Measurements from ENCODE around the gene CHAT.
"Not testable (repeated sequence)": the region's sequence is repeated elsewhere in the genome, so short reads cannot be mapped to it uniquely, and the experiment has no call there.

Gene CHAT

DNA sequence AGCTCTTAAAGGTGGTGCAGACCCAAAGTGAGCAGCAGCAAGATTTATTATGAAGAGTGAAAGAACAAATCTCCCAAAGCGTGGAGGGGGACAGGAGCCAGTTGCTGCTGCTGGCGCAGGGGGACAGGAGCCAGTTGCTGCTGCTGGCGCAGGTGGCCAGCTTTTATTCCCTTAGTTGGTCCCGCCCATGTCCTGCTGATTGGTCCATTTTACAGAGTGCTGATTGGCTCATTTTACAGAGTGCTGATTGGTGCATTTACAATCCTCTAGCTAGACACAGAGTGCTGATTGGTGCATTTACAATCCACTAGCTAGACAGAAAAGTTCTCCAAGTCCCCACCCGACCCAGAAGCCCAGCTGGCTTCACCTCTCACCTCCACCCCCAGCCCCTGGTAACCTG is 68.6 kb downstream of the CHAT start:
- not testable (repeated sequence) for DNase-seq

DNA sequence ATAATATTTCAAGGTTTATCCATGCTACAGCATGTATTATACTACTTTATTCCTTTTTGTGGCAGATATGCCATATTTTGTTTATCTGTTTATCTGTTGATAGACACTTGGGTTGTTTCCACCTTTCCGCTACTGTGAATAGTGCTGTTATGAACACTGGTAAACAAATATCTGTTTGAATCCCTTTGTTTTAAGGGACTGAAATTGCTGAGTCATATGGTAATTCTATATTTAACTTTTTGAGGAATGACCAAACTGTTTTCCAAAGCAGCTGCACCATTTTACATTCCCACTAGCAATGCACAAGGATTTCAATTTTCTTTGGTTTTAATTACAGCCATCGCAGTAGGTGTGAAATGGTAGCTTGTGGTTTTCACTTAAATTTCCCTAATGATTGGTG is 69.0 kb downstream of the CHAT start:
- no peak for DNase-seq

DNA sequence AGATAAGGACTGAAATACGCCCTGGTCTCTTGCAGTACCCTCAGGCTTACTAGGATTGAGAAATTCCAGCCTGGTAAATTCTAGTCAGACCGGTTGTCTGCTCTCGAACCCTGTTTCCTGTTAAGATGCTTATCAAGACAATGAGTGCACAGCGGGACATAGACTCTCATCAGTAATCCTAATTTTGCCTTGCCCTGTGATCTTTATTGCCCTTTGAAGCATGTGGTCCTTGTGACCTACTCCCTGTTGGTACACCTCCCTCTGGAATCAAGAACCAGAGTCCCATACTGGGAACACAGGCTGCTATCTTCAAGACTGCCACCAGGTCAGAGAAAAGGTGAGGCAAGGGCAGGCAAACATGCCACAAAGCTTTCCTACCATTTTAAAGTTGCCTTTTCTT is 72.8 kb downstream of the CHAT start:
- no peak for DNase-seq

DNA sequence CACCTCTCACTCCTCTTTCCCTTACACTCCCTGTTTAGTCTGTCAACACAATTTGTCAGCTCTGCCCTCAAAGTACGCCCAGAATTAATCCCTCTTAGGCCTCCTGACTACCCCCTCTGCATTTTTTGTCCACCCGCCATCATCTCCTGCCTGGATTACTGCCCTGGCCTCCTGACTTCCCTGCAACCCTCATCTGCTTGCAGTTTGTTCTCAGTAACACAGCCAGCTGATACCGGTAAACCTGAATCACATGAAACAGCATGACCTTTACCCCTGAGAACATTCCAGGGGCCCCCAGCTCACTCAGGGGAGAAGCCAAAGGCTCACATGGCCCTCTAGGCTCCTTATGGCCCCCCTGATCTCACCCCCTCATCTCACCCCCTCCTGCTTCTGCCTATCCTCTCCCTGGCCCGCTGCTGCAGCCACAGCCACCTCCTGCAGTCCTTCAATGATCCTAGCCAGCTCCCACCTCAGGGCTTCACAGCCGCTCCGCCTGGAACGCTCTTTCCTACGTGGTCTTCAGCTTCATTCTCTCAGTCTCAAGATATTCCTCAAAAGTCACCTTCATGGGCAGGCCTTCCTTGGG is 74.5 kb downstream of the CHAT start:
- no peak for DNase-seq

DNA sequence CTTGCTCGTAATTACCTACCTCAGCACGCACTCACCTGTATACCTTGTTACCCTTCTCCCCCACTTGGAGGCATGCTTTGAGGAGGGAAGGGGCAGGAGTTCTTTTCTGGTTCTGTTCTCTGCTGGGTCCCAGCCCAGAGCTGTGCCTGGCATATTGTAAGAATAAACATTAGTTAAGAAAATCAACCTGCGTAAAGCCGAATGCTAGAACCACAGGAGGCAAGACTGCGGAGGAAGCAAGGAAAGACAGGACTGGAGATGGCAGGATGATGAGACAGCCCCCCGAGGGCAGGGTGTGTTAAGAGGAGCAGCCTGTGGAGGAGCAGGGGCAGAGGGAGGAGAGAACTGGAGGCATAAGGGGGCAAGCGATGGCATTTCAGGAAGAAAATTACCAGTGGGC is 75.1 kb downstream of the CHAT start:
- no peak for DNase-seq

DNA sequence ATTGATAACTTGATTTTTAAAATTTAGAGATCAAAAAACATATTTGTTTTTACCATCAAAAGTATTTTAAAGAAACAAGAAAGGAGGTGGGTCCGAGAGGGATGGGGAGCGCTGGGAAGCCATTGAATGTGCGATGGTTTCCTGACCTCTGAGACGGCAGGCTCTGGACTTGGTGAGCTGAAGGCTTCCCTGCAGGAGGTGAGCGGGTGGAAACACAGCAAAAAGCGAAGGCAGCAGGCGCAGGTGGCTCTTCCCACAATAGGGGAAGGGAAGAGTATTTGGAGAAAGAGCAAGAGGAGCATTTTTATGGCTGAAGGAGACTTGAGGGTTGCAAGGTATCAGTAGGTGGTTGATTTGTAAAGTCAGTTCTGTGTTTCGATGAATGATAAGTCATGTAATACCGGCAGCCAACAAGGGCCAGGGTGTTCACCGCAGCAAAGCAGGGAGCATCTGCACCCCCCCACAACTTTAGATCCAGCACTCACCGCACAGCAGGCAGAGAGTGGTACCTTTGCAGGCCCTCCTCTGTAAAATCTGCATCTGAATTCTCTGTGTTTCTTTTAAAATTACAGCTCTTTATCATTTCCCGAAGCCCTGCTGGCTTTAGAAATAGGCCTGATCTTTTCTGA is 76.2 kb downstream of the CHAT start:
- DNase-seq = no peak

DNA sequence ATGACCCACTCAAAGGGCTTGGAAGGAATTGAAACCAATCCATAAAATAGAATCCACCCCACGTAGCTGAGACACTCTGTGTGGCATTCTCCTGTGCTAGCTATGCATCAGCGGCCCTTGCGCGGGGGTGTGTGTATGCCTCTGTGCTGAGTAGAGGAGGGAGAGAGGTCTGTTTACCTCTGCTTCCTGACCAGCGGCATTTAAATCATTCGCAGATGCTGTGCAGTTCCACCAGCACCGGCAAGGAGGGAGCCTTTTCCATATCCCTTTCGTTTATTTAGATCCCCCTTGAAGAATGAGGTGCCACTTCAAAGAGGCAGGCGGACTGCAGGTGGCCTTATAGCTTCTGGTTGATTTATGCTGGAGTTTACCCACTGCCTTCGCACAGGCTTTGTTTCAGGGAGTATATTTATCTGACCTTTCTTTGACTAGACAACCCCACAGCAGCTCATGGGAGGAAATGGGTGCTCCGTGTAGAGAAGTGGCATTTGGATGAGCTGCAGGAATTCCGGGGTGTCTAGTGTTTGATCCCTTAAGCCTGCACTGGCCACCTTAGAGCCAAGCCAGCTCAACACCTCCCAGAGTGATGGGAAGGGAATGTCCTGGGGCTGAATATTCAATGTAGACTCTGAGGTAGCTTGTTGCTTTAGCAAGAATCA is 77.0 kb downstream of the CHAT start:
- no peak for DNase-seq

DNA sequence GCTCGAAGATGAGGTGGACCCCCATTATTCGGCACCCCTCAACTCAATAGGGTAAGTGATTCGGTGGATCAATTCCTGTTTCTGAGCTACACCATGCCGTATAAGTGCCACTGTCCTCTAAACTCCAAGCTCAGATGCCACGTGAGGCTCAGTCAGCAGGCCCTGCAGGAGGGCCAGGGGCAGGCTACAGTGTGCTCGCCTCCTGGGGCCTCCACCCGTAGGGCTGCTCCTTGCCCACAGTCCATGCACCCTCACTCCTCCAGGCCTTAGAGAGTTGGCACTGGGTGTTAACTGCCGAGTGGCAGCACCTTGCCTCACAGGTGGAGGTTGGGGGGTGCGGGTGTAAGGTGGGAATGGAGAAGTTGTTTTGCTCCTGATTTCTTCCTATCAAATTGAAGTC is 77.8 kb downstream of the CHAT start:
- DNase-seq = no peak

DNA sequence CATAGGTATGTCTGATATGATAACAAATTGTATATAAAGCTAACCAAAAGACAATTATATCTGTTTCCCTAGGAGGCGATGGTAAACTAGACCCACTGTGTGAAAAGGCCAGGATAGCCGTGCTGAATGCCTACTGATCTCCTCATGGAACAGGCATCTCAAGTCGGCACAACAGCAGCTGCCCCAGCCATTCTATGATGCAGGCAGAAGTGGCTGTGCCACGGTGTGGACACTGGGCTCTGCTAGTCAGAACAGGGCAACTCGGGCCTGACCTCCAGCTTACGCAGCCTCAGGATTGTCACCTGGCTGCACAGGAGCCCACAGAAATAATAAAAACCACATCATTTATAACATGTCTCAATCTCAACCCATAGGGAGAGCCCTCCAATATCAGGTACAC is 80.6 kb downstream of the CHAT start:
- DNase-seq = no peak

DNA sequence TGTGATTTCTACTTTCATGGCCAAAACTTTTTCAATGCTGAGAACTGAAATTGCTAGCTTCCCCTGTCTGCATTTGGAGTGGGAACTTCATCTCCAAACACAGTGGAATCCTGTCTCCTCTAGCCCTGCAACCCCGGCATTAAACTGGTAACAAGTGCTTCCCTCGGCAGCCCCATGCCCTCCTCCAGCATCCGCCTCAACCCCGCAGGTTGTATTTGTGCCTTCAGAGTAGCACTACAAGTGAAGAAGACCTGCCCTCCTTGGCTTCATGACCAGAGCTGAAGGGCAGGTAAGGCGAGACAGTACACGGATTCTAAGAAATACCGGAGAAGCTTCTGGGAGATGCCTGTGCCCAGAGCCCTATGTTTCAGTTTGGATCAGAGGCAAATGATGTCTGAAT is 82.5 kb downstream of the CHAT start:
- no peak for DNase-seq

DNA sequence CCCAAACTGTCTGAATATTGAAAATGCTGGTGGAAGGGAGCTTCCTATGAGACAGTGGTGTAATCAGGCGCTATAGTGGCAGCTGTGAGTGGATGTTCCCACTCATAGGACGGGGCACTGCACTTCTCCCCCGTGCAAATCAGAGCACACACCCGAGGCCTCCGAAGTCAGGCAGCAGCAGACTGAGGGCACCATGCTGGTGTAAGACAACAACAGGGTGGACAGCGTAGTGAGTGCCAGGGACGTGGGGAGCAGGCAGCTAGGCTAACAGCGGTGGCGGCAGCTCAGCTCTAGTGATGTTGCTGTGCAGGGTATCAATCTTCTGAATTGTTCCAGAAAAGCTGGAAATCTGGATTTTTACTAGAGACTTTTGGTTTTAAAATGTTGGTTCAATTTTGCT is 84.8 kb downstream of the CHAT start:
- no peak for DNase-seq

DNA sequence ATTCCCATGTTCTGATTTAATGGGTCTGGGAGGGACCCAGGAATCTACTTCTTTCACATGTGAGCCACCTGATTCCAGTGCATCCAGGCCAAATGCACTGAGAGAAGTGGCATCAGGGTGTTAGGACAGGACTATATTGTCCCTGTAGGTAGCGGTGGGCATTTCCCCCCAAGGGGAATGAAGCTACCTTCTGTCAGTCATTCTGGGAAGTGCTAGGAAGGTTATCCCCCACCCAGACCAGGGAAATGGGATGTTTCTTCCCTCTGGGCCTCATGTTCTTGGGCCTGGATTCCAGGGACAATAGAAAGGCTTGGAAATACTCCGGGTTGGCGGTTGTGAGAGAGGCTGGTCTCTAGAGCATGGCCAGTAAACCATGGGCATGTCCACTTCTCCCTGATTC is 86.4 kb downstream of the CHAT start:
- DNase-seq = no peak

DNA sequence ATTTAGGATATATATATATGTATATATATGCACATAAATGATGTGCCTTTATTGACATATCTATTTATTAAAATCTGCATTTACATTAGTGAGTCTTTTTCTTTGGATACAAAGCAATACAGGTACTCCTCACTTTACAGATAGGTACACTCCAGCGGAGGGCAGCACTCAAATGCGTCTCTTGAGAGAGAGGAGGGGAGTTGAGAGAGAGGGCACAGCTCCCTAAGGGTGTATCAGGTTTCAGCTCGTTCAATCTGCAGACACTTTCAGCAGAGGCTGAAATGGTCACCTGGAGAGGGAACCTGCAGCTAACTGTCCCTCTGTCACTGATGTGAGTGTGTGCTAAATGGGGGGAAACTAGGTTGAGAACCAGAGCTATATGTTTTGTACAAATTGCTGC is 87.2 kb downstream of the CHAT start:
- no peak for DNase-seq

DNA sequence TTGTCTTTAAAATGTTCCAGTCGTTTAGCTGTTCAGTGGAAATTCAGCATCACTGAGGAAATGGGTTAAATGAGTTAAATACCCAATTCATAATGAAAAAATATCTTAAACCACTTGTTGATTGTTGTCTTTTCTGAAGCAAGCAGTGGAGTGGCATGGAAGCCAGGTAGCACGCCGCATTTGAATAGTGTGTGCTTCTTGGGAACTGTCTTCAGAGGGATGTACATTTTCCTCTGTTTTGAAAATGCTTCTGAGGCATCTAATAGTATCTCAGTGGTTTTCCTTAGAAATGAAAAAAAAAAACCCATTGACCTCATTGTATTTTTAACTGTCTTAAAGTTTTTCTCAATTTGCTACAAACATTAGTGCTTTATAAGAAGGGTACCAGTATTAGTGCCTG is 93.7 kb downstream of the CHAT start:
- no peak for DNase-seq

DNA sequence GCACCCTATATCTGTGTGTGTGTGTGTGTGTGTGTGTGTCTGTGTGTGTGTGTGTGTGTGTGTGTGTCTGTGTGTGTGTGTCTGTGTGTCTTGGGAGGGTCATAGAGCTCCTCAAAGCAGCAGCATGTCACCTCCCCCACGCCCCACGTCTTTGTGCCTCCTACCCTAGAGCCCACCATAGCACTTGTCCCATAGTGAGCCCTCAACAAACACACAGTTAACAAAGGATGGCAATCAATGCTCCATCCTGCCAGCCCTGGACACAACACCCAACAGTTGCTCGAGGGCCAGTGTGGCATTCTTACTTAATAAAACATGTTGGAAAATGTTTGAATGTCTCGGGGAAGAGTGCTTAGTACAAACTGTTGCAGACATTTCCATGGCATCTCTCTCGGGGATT is 96.1 kb downstream of the CHAT start:
- DNase-seq = no peak

DNA sequence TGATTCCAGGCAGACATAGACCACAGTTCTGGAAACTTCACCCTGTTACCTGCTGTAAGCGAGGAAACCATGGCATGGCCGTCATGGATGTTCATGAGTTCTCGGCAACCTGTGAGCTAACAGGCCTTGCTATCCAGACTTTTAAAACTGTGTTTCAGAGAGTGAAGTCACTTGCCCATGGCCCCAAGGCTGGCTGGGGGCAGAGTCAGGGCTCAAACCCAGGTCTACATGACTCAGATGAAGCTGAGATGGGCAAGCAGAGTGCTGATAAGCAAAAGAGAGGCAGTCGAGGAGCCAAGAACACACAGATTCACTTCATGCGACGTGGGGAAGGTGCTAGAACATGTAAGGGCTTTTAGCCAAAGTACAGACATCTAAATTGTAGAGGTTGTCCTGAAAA is 97.1 kb downstream of the CHAT start:
- no peak for DNase-seq

DNA sequence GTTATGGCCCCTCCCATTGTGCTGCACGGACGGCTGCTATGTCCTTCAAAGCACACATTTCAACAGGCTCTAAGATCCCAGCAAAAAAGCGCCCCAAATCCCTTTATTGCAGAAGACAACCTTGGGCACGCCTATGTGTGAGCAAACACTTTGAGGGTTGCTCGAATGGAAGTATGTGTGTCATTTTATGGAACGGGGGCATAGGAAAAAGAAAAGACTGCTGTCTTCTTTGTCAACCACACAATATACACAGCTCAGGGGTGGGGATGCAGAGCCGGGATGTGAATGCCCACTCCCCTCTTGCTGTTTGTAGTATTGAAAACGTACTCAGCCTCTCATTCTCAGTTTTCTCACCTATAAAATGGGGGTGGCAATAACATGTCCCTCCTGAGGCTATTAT is 97.6 kb downstream of the CHAT start:
- no peak for DNase-seq

DNA sequence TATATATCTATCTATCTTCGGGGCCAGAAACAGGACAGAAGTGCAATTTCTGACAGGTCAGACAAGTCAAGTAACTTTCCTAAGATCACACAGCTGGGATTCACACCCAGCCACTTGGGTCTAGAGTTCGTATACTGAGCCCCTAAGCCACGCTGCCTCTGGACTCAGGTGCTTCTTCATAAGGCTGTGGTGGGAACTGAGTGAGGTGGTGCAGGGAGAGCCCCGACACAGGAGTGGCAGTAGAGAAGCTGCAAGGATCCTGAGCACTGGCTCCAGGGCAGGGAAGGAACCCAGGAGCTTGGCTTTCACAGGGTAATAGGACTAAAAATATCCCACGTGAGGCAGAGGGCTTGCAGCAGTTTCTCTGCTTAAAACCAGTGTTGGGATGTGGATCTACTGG is 99.4 kb downstream of the CHAT start:
- no peak for DNase-seq

All from hypothalamus (tissue), 51 donors.